HG02943 (cell line): Measurements from ENCODE around the gene SSH3.

ENCODE experiments used
- ATAC-seq: cut with Tn5 transposase; IDR thresholded peaks from one replicate; pipeline ENCODE4 v1.9.1; 2021; ENCODE audit warnings: mild to moderate bottlenecking, low read depth, moderate library complexity; ENCODE audit not compliant: unreplicated experiment

SSH3 gene

DNA sequence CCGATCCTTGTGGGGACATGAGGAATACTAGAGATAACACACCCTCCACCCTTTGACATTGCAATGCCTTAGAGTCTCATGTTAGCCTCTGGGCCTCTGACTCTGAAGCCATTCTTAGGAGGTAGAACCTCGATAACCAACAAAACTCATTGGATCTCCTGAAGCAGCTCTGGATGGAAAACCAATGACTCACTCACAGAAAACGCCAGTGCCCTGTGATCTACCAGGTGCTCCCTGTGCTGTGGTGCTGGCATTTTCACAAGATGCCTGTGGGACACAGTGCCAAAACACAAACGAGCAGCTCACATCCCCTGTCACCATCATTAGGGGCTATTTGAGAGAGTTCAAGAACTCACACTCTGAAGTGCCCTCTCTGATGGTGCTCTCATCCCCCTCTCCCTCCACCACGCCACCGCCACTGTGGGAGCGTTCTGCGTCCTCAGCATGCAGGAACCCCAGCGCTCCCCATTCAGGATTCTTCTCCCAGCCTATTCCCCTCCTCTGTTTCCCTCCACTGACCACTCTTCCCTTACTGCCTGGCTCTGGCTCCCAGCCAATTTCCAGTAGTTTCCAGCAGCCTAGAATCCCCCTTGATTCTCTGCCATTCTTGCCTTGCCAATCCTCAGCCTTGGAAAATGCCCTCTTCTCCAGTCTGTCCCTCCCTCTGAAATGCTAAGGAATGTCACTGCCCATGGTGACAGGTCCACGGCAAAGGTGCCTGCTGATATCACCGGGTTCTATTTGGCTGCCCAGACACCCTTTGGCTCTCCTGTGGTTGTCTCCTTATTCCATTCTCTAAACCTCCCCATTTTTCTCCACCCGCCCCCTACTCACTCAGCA, 54.7 kb downstream of the SSH3 start:
- no peak for ATAC-seq
